T-helper 1 cell treated with Interleukin-12 subunit alpha and Interleukin-12 subunit beta and Interleukin-4 antibody, amounts not matched to agents 30 ng/mL and 1 ng/mL, for 36 hours (primary cell): ENCODE results near the gene CD81. TPM values are rescaled to one million over a fixed set of nuclear protein-coding genes. Genes with fewer than 3 reads are reported as not detected.
"Not testable (repeated sequence)": the region's sequence is repeated elsewhere in the genome, so short reads cannot be mapped to it uniquely, and the experiment has no call there.

Source experiments
- intact Hi-C: fragments of 100-400 bp; cut with micrococcal nuclease; formaldehyde crosslinking; loops from one replicate; pipeline ENCODE4 v1.15.1; 2024
- total RNA-seq: library from RNA; stranded (reverse); gene quantifications from 2 replicates; pipeline ENCODE4 v1.2.3, GENCODE V29; 2022

The CD81 gene
- total RNA-seq, 1 donor from 2014 or later = 189 TPM

- intact Hi-C loops = no loop called here
Observed at GRCh38 chr11:2357246-2357645, 19.9 kb upstream of the CD81 start.

GRCh38 chr11:2357651-2358050 lies 19.5 kb upstream of the CD81 start:
- intact Hi-C loops = not testable (repeated sequence)

- intact Hi-C loops = no loop called here
Observed at GRCh38 chr11:2358754-2359442, 18.2 kb upstream of the CD81 start.

- intact Hi-C loops = no loop called here
Observed at GRCh38 chr11:2359557-2359956, 17.6 kb upstream of the CD81 start.

- intact Hi-C loops = no loop called here
Observed at GRCh38 chr11:2360081-2360642, 16.9 kb upstream of the CD81 start.

GRCh38 chr11:2361565-2361964 lies 15.5 kb upstream of the CD81 start:
- intact Hi-C loops = no loop called here

GRCh38 chr11:2362414-2362813 lies 14.7 kb upstream of the CD81 start:
- intact Hi-C loops = no loop called here

GRCh38 chr11:2363130-2363529 lies 14.0 kb upstream of the CD81 start:
- intact Hi-C loops = no loop called here

- intact Hi-C loops = no loop called here
Observed at GRCh38 chr11:2363577-2364370, 13.3 kb upstream of the CD81 start.

GRCh38 chr11:2364386-2364785 lies 12.7 kb upstream of the CD81 start:
- intact Hi-C loops = not testable (repeated sequence)

GRCh38 chr11:2365571-2366210 lies 11.4 kb upstream of the CD81 start:
- intact Hi-C loops = no loop called here

- intact Hi-C loops = no loop called here
Observed at GRCh38 chr11:2366276-2366675, 10.8 kb upstream of the CD81 start.

GRCh38 chr11:2366733-2367132 lies 10.4 kb upstream of the CD81 start:
- intact Hi-C loops = no loop called here

- intact Hi-C loops = no loop called here
Observed at GRCh38 chr11:2367266-2368160, 9.6 kb upstream of the CD81 start.

GRCh38 chr11:2368178-2368850 lies 8.8 kb upstream of the CD81 start:
- intact Hi-C loops = no loop called here

GRCh38 chr11:2368851-2369180 lies 8.3 kb upstream of the CD81 start:
- intact Hi-C loops = no loop called here

- intact Hi-C loops = no loop called here
Observed at GRCh38 chr11:2369320-2369719, 7.8 kb upstream of the CD81 start.

GRCh38 chr11:2369896-2370295 lies 7.2 kb upstream of the CD81 start:
- intact Hi-C loops = no loop called here

GRCh38 chr11:2374456-2375201 lies 2.5 kb upstream of the CD81 start:
- intact Hi-C loops = no loop called here

GRCh38 chr11:2375341-2375853 lies 1.7 kb upstream of the CD81 start:
- intact Hi-C loops = no loop called here
